K562 (cell line): ENCODE data around the gene RNF223. TPM values are rescaled to one million over a fixed set of nuclear protein-coding genes. Genes with fewer than 3 reads are reported as not detected.

Source experiments
- ATAC-seq: fragments of 200-7000 bp; cut with Tn5 transposase; 3 replicates; pipeline ENCODE4 v1.9.1; 2020; ENCODE audit warnings: moderate library complexity
- BruUV-seq: library from RNA; stranded (reverse); fragments of 400-500 nt; replicated peaks from 2 replicates; lab custom pipeline; 2021; lab: Mats Ljungman, UMichigan
- CTCF ChIA-PET: fragments of 300-600 bp; formaldehyde crosslinking; extraction: SDS; loops from one replicate; lab custom pipeline; 2021; ENCODE audit warnings: low intra/inter-chr PET ratio; lab: Yijun Ruan, JAX
- POLR2A ChIA-PET: fragments of 300-600, 350-650 bp; sonication (Branson Sonifier 250); formaldehyde crosslinking; extraction: SDS; loops from one replicate; lab custom pipeline; 2021; ENCODE audit warnings: antibody characterized with exemption, inconsistent platforms; lab: Yijun Ruan, JAX
- DNase-seq, 4 experiments: peaks; one replicate each; pipeline versions ENCODE4 v3.0.0 to v3.0.0-alpha.2; 2011 to 2018; ENCODE audit warnings: low spot score in 3 of 4, mixed read lengths in 3 of 4; ENCODE audit errors: extremely low read depth in 1 of 4
- FAIRE-seq: peaks from 2 replicates; lab custom pipeline; 2011; peaks lifted over from hg19 to GRCh38; lab: Jason Lieb, UNC
- H2AFZ ChIP-seq: 2 replicates; pipeline ENCODE4 v1.6.0; 2011; ENCODE audit warnings: low read depth, low read length, control low read depth, inconsistent platforms
- H3K27ac ChIP-seq: fragments of 200-600 bp; 3 replicates; pipeline ENCODE4 v1.8.0; 2011; ENCODE audit warnings: low read depth, mild to moderate bottlenecking, control low read depth, inconsistent platforms, low read length, moderate library complexity, mixed read lengths; ENCODE audit errors: extremely low read depth
- H3K27me3 ChIP-seq, 2 experiments: fragments of 300-600 bp in 1 of 2; 2 replicates in 1 of 2; 3 replicates in 1 of 2; pipeline versions ENCODE4 v1.6.0 to v1.8.0; 2011; ENCODE audit warnings: inconsistent platforms in 2 of 2, low read length in 2 of 2, mild to moderate bottlenecking in 1 of 2, mixed read lengths in 1 of 2, moderate library complexity in 1 of 2; ENCODE audit not compliant: control insufficient read depth in 2 of 2, insufficient read depth in 2 of 2
- H3K36me3 ChIP-seq: fragments of 300-600 bp; 3 replicates; pipeline ENCODE4 v1.8.0; 2011; ENCODE audit warnings: mild to moderate bottlenecking, low read length, inconsistent platforms; ENCODE audit not compliant: control insufficient read depth, insufficient read depth
- H3K4me1 ChIP-seq, 2 experiments: fragments of 200-600 bp in 1 of 2; replicated peaks in 1 of 2; 2 replicates in 1 of 2; 3 replicates in 1 of 2; pipeline versions ENCODE4 v1.5.1 to v1.8.0; 2011; ENCODE audit warnings: inconsistent platforms in 2 of 2, low read length in 2 of 2, mild to moderate bottlenecking in 1 of 2, mixed read lengths in 1 of 2, moderate library complexity in 1 of 2; ENCODE audit not compliant: control insufficient read depth in 2 of 2, insufficient read depth in 2 of 2
- H3K4me2 ChIP-seq: 2 replicates; pipeline ENCODE4 v1.6.1; 2011; ENCODE audit warnings: low read length, control low read depth, inconsistent platforms, mixed read lengths; ENCODE audit not compliant: insufficient read depth
- H3K4me3 ChIP-seq: fragments of 200-600 bp; sonication (generic), shearing (Covaris generic); 2 replicates; pipeline ENCODE4 v1.5.1; 2016; ENCODE audit warnings: control low read depth, inconsistent platforms
- H3K79me2 ChIP-seq: fragments of 200-600 bp; 3 replicates; pipeline ENCODE4 v1.8.0; 2011; ENCODE audit warnings: low read length, inconsistent platforms; ENCODE audit not compliant: control insufficient read depth, insufficient read depth
- H3K9ac ChIP-seq, 2 experiments: 2 replicates each; pipeline versions ENCODE4 v1.6.0 to v1.6.1; 2011; ENCODE audit warnings: low read depth in 2 of 2, low read length in 2 of 2, control low read depth in 1 of 2, inconsistent platforms in 1 of 2, mild to moderate bottlenecking in 1 of 2, mixed read lengths in 1 of 2; ENCODE audit not compliant: insufficient read depth in 1 of 2
- H3K9me1 ChIP-seq: one replicate; pipeline ENCODE4 v1.6.0; 2011; ENCODE audit warnings: inconsistent platforms, mild to moderate bottlenecking, low read length, moderate library complexity; ENCODE audit not compliant: control insufficient read depth, insufficient read depth
- H3K9me3 ChIP-seq: replicated peaks from 2 replicates; pipeline ENCODE4 v1.5.1; 2011; ENCODE audit warnings: low read depth, low read length, inconsistent platforms; ENCODE audit not compliant: control insufficient read depth, insufficient read depth
- H4K20me1 ChIP-seq: replicated peaks from 2 replicates; pipeline ENCODE4 v1.6.1; 2011; ENCODE audit warnings: low read length, inconsistent platforms, mixed read lengths; ENCODE audit not compliant: control insufficient read depth, insufficient read depth
- BDP1 ChIP-seq: IDR thresholded peaks from 3 replicates; pipeline ENCODE4 v1.6.1; 2011; ENCODE audit not compliant: insufficient read length, insufficient read depth
- FOXA1 ChIP-seq: fragments of 450-650 bp; IDR thresholded peaks from 2 replicates; pipeline ENCODE4 v1.6.1; 2016; ENCODE audit warnings: mild to moderate bottlenecking, borderline replicate concordance
- HDAC8 ChIP-seq: fragments of 450-650 bp; IDR thresholded peaks from 2 replicates; pipeline ENCODE4 v1.6.1; 2016; ENCODE audit warnings: mild to moderate bottlenecking, missing genetic modification characterization, moderate library complexity, missing compliant biosample characterization
- MAZ ChIP-seq, 2 experiments: fragments of 450-650 bp in 1 of 2; sonication (generic) in 1 of 2; formaldehyde crosslinking; IDR thresholded peaks in 1 of 2; conservative IDR thresholded peaks in 1 of 2; 2 replicates each; pipeline versions ENCODE4 v1.4.0 to v1.5.0; 2020; ENCODE audit warnings: mild to moderate bottlenecking in 1 of 2, missing genetic modification reagents in 1 of 2
- MTF1 ChIP-seq: fragments of 250-450 bp; sonication (Bioruptor Pico); IDR thresholded peaks from 2 replicates; pipeline ENCODE4 v1.9.0; 2021; ENCODE audit warnings: moderate library complexity, mild to moderate bottlenecking, inconsistent platforms, borderline replicate concordance
- MYC ChIP-seq, 2 experiments: fragments of 250-450 bp in 1 of 2; sonication (Bioruptor Pico) in 1 of 2; IDR thresholded peaks; 2 replicates each; pipeline versions ENCODE4 v1.5.1 to v1.6.1; 2012 to 2021; ENCODE audit warnings: low read depth in 2 of 2, borderline replicate concordance in 1 of 2, improper control_type of control experiment in 1 of 2, low read length in 1 of 2, mild to moderate bottlenecking in 1 of 2, moderate library complexity in 1 of 2
- PCBP1 ChIP-seq: fragments of 200-400 bp; formaldehyde crosslinking; IDR thresholded peaks from 2 replicates; pipeline ENCODE4 v1.6.1; 2018; ENCODE audit warnings: mild to moderate bottlenecking, low read depth, low read length; ENCODE audit not compliant: poor library complexity, severe bottlenecking
- ZFPM2 ChIP-seq: fragments of 250-450 bp; sonication (Bioruptor Pico); IDR thresholded peaks from 2 replicates; pipeline ENCODE4 v1.5.1; 2022; ENCODE audit warnings: mild to moderate bottlenecking
- ZNF347 ChIP-seq: fragments of 450-650 bp; formaldehyde crosslinking; IDR thresholded peaks from 2 replicates; pipeline ENCODE4 v1.4.0; 2020; ENCODE audit warnings: low read depth, mild to moderate bottlenecking, moderate library complexity
- WGBS: fragments of 100-300 bp; shearing (Covaris generic); methylation state at CpG from one replicate; pipeline ENCODE4 v1.1.6; 2016; ENCODE audit warnings: low coverage, mixed read lengths; ENCODE audit not compliant: insufficient coverage; ENCODE audit errors: missing lambda C conversion rate; 5-methylcytosine and 5-hydroxymethylcytosine counted together
- in situ Hi-C: fragments of 300-500 bp; cut with MboI; formaldehyde crosslinking; loops from 4 replicates; pipeline ENCODE4 v1.15.0; 2018; ENCODE audit warnings: inconsistent platforms, mixed read lengths
- intact Hi-C: fragments of 100-400 bp; cut with micrococcal nuclease; formaldehyde crosslinking; loops from 2 replicates; pipeline ENCODE4 v1.14.2; 2022
- polyA plus RNA-seq, 8 experiments: library from polyadenylated mRNA; depleted of rRNA in 4 of 8; stranded (reverse) in 5 of 8; unstranded in 3 of 8; fragments of >200 nt; fragmentation: Nextera tagmentation in 2 of 8; fragmentation: Illumina TruSeq in 1 of 8; extraction: Ambion mirVana in 2 of 8; extraction: Trizol in 1 of 8; gene quantifications; 2 replicates each; pipeline versions ENCODE4 v1.2.1 to v1.2.3, GENCODE V29; 2011 to 2014; ENCODE audit warnings: inconsistent platforms in 1 of 8, missing spikeins in 1 of 8
- total RNA-seq, 7 experiments: library from RNA; depleted of rRNA in 6 of 7; stranded (reverse); fragments of >200 nt in 6 of 7; fragmentation: Illumina TruSeq in 2 of 7; extraction: Trizol in 2 of 7; gene quantifications; 2 replicates each; pipeline versions ENCODE4 v1.2.1 to v1.2.3, GENCODE V29; 2011 to 2021; ENCODE audit warnings: low replicate concordance in 1 of 7
- TF ChIP-seq, protein P1 (sequence below): fragments of 250-450 bp; sonication (Bioruptor Pico); IDR thresholded peaks from 2 replicates; pipeline ENCODE4 v1.5.0; 2021; ENCODE audit warnings: mild to moderate bottlenecking, moderate library complexity
- TF ChIP-seq, protein P2 (sequence below): IDR thresholded peaks from 2 replicates; pipeline ENCODE4 v1.6.1; 2012; ENCODE audit warnings: low read depth, low read length, improper control_type of control experiment, borderline replicate concordance
- TF ChIP-seq, protein P3 (sequence below), 2 experiments: fragments of 450-650 bp; IDR thresholded peaks; 2 replicates each; pipeline ENCODE4 v1.6.1; 2016

RNF223 gene
- total and polyA plus RNA-seq, 9 of the 15 experiments (the other 6 are each of a cell fraction or from before 2014, with no cell fraction given): 0.04 to 0.32 TPM; not detected in 7

DNA sequence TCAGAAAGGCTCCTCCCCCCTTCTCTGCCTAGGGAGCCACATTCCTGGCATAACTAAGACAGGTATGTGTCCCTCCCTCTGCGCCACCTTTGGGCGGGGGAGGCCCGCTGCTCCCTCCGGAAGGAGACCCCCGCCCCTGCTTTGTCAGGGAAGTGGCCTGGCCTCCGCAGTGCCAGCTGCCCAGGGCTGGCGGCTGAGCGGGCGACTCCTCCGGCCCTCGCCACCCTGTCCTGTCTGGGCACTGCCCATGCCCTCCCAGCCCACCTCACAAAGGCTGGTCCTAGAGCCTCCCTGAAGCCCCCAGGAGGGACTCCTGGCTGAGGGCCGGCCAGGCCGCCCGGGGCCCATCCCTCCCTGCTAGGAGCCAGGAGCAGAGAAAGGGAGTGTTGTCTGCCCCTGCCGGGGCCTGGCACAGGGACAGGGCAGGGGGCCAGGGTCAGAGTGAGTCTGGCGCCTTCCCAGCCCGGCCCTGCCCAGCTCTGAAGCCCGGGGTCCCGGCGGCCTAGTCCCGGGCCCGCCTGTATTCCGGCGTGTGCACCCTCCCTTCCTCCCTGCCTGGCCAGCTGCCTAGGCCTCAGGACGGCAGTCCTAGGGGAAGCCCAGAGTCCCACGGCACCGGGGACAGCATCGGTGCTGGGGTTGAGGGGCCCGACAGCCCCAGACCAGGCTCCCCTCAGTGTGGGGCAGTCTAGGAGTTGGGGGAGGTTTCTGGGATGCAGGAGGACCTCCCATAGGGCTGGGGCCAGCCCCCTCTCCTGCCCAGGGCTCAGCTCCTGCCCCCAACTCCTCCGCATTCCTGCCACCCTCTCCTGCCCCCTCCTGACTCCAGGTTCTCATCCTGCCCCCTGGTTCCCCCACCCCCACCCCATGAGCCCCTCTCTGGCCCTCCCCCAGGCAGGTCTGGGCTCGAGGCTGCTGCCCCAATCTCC, 49.1 kb downstream of the RNF223 start:
- WGBS: 88% methylated on average over 15 of the region's 31 CpGs
- ChIA-PET CTCF (interaction anchor here (1.2 kb wide), 1 partner anchor 41 kb away, joined by 7 read pairs; no protein-coding TSS in a partner anchor), POLR2A (interaction anchor here (1.3 kb wide), 1 partner anchor 8 kb away, joined by 4 read pairs; no protein-coding TSS in a partner anchor)
- Histone ChIP-seq H3K4me2 (no peak overlapping the region), H4K20me1 (peaks cover 22% of the 10 kb centered on the region), H3K79me2 (peaks cover 40% of the 10 kb centered on the region), H3K4me1 (peaks cover 29 to 79% of the 10 kb centered on the region in 2 experiments), H3K4me3 (no peak overlapping the region), H3K9me3 (no peaks in the 10 kb centered on the region), H3K9me1 (peaks cover 12% of the 10 kb centered on the region), H3K27me3 (no peaks in the 10 kb centered on the region), H3K36me3 (peaks cover 58% of the 10 kb centered on the region; the same call in 2 of the 3 replicates), H2AFZ (no peak overlapping the region), H3K27ac (no peak overlapping the region), H3K9ac (peak overlapping the region in 1 of 2 experiments; percentile 43; a peak in 1 of 4 replicates)
- no TSS peak for BruUV-seq
- in situ Hi-C loops: no loop called here
- FAIRE-seq (no peak), DNase-seq (no peak), ATAC-seq (no peak)
- intact Hi-C loops: loop anchor here (5.0 kb wide), 1 partner anchor 37 kb away; no protein-coding TSS in a partner anchor
- TF ChIP-seq MAZ (CRISPR knock-in tag; conservative IDR thresholded peaks at IDR 0.05 in 1 of 2, IDR thresholded peaks at IDR 0.05 in 1 of 2) (no peak), FOXA1 (no peak), MTF1 (CRISPR knock-in tag) (no peak), MYC (IDR thresholded peaks at IDR 0.05; ENCODE audit: low read depth, low read length) (no peak), MYC (CRISPR knock-in tag; IDR thresholded peaks at IDR 0.05; ENCODE audit: borderline replicate concordance, low read depth) (no peak), PCBP1 (peak; percentile 25), HDAC8 (tag) (no peak), ZFPM2 (CRISPR knock-in tag) (no peak), BDP1 (no peak), ZNF347 (no peak)
- TF ChIP-seq, protein P1, sequence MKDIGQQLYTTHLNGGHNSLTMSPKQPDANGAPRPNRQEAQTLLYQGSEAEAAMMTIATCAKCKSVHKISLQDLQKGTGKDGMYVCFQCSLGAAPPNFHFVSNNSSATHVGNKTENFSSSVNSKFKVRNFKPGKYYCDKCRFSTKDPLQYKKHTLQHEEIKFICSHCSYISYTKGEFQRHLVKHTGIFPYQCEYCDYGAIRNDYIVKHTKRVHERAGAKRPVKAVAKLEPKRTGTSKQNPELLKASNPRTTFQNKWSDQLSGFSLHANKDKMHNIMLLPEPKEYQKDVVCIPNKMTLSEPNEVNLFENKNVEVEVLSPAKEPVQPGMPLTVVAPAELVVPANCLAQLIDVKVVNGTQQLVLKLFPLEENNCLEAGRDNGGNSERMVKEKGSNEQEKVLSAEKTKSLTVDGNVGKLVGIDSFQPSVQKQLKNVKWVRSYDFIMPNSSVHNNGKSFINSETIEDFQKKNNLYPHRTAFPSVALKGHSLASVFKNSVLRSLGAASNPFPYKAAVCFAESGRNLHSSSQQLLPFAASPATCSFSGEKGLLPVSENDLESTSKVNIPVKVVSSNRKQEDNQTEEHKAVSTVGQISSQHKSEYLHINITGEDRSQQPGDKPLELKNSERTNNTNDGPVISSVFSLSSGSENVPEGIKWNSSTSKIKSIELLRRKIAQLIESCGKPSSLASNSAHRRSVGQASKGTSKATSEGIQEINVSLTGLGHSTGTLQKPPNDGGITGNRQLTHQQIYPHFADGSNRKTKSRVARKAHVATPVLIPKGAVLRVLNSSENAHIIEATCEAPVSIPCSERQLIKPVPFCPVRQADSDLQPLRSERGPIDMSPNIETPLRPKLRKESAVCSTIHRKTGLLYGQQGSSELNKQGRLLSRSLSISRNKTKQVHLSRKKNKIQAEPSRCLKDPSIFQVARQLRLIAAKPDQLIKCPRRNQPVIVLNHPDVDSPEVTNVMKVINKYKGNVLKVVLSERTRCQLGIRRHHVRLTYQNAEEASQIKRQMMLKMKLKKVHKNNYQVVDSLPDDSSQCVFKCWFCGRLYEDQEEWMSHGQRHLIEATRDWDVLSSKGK (CRISPR knock-in tag): no peak
- TF ChIP-seq, protein P2, sequence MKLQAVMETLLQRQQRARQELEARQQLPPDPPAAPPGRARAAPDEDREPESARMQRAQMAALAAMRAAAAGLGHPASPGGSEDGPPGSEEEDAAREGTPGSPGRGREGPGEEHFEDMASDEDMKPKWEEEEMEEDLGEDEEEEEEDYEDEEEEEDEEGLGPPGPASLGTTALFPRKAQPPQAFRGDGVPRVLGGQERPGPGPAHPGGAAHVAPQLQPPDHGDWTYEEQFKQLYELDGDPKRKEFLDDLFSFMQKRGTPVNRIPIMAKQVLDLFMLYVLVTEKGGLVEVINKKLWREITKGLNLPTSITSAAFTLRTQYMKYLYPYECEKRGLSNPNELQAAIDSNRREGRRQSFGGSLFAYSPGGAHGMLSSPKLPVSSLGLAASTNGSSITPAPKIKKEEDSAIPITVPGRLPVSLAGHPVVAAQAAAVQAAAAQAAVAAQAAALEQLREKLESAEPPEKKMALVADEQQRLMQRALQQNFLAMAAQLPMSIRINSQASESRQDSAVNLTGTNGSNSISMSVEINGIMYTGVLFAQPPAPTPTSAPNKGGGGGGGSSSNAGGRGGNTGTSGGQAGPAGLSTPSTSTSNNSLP: no peak
- TF ChIP-seq, protein P3, sequence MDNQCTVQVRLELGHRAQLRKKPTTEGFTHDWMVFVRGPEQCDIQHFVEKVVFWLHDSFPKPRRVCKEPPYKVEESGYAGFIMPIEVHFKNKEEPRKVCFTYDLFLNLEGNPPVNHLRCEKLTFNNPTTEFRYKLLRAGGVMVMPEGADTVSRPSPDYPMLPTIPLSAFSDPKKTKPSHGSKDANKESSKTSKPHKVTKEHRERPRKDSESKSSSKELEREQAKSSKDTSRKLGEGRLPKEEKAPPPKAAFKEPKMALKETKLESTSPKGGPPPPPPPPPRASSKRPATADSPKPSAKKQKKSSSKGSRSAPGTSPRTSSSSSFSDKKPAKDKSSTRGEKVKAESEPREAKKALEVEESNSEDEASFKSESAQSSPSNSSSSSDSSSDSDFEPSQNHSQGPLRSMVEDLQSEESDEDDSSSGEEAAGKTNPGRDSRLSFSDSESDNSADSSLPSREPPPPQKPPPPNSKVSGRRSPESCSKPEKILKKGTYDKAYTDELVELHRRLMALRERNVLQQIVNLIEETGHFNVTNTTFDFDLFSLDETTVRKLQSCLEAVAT (IDR thresholded peaks at IDR 0.05): no peak
